ENCODE results near the gene HNRNPH2.

Gene HNRNPH2

DNA sequence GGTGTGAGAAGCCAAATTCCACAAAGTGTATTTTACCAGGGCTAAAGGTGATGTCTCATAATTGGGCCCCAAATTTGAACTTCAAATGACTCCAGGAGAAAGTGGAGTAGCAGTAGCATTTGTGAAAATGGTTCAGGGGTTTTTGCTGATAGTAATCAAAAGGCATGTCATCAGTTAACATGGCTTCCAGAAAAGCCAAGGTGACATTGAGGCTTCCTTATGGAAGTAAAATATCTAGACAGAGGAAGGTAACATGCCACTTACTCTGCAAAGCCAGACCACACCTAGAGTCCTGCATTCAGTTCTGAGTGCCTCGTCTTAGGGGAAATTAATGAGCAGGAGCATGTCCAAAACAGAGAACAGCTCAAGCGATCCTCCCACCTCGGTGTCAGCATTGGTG lies 19.4 kb upstream of the HNRNPH2 start:
- Histone ChIP-seq H3K9me3 (ENCODE audit: control insufficient read depth, low read length) (no peaks in the 10 kb centered on the region), H3K9ac (no peak overlapping the region), H3K4me2 (ENCODE audit: low read length) (no peak overlapping the region), H3K4me1 (peaks cover 2% of the 10 kb centered on the region), H3K27ac (no peak overlapping the region), H3K27me3 (ENCODE audit: control insufficient read depth, insufficient read depth, low read length) (no peaks in the 10 kb centered on the region), H3K4me3 (ENCODE audit: low read depth, low read length) (no peak overlapping the region), H3K36me3 (ENCODE audit: control insufficient read depth, insufficient read depth, low read length) (no peaks in the 10 kb centered on the region), H2AFZ (no peak overlapping the region), H3K79me2 (no peaks in the 10 kb centered on the region)
- TF ChIP-seq, protein P1, sequence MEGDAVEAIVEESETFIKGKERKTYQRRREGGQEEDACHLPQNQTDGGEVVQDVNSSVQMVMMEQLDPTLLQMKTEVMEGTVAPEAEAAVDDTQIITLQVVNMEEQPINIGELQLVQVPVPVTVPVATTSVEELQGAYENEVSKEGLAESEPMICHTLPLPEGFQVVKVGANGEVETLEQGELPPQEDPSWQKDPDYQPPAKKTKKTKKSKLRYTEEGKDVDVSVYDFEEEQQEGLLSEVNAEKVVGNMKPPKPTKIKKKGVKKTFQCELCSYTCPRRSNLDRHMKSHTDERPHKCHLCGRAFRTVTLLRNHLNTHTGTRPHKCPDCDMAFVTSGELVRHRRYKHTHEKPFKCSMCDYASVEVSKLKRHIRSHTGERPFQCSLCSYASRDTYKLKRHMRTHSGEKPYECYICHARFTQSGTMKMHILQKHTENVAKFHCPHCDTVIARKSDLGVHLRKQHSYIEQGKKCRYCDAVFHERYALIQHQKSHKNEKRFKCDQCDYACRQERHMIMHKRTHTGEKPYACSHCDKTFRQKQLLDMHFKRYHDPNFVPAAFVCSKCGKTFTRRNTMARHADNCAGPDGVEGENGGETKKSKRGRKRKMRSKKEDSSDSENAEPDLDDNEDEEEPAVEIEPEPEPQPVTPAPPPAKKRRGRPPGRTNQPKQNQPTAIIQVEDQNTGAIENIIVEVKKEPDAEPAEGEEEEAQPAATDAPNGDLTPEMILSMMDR (IDR thresholded peaks at IDR 0.05) = no peak

DNA sequence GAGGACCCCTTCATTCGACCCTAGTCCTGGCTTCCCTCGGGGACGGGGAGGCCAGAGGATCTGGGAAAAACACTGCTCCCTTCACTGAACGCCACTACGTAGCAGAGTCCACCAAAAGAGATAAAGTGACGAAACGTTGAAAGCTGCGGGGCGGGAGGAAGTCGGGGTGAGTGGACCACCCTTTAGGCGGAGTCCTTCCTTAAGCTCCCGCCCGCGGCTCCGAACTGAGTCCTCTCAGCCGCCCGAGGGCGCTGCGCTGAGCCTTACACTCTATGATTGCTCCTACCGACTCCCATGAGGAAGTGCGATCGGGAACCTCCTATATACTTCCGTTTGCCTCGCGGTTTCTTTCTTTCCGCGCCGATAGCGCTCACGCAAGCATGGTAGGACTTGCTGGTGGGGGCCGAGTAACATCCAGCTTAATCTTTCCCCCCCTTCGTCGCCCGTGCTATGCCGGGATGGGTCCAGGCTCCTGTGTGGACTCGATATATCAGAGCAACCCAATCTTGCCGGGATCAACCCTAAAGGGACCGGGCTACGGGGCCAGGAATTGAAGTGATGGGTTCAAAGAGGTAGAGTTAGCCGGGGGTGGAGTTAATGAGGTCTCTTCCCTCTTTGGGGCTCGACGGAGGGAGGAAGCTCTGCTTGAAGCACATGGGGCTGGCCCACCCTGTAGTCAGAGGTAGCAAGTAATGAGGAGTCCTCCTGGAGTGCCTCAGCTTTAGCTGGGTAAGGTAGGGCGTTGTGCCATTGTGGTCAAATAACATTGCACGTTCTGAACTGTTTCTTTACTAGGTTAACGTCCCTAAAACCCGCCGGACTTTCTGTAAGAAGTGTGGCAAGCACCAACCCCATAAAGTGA lies 17.1 kb upstream of the HNRNPH2 start, which contains the start of gene RPL36A:
Gene RPL36A, plus strand, starts transcription at position 348 of the 862 bp plus-strand sequence. Its CDS starts 33 bp downstream, at position 381.
- H3K36me3 ChIP-seq (ENCODE audit: control insufficient read depth, insufficient read depth, low read length) = no peaks in the 10 kb centered on the region
- peaks cover 2% of the 10 kb centered on the region for H3K4me1 ChIP-seq
- peak within 1 kb of the TSS; percentile 43 for H3K9ac ChIP-seq
- H3K4me2 ChIP-seq (ENCODE audit: low read length) = peak within 1 kb of the TSS; percentile 79
- H3K27me3 ChIP-seq (ENCODE audit: control insufficient read depth, insufficient read depth, low read length) = no peaks in the 10 kb centered on the region
- peak within 1 kb of the TSS; percentile 83 for H3K4me3 ChIP-seq (ENCODE audit: low read depth, low read length)
- H2AFZ ChIP-seq = peak within 1 kb of the TSS; percentile 97
- TF ChIP-seq, protein P1 (IDR thresholded peaks at IDR 0.05) = peak; percentile 62
- no peaks in the 10 kb centered on the region for H3K79me2 ChIP-seq
- H3K9me3 ChIP-seq (ENCODE audit: control insufficient read depth, low read length) = no peaks in the 10 kb centered on the region
- peak within 1 kb of the TSS; percentile 65 for H3K27ac ChIP-seq

DNA sequence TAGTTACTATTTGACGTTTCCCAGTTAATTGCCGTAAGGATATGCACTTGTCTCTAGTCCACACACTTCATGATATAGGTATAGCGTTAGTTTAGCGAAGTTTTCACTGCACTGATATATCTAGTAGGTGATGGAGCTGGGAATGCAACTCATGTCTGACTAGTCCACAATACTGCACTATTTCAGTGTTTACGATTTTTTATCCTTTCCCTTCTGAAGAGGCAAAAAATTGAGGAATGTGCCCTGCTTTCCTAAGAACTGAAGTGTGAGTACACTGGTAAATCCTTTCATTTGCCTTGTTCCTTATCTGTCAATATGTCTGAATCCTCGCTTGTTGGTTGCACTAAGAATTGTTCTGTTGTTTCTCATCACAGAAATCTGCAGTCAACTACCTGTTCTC lies 16.2 kb upstream of the HNRNPH2 start:
- no peak overlapping the region for H3K9ac ChIP-seq
- no peak overlapping the region for H3K27ac ChIP-seq

DNA sequence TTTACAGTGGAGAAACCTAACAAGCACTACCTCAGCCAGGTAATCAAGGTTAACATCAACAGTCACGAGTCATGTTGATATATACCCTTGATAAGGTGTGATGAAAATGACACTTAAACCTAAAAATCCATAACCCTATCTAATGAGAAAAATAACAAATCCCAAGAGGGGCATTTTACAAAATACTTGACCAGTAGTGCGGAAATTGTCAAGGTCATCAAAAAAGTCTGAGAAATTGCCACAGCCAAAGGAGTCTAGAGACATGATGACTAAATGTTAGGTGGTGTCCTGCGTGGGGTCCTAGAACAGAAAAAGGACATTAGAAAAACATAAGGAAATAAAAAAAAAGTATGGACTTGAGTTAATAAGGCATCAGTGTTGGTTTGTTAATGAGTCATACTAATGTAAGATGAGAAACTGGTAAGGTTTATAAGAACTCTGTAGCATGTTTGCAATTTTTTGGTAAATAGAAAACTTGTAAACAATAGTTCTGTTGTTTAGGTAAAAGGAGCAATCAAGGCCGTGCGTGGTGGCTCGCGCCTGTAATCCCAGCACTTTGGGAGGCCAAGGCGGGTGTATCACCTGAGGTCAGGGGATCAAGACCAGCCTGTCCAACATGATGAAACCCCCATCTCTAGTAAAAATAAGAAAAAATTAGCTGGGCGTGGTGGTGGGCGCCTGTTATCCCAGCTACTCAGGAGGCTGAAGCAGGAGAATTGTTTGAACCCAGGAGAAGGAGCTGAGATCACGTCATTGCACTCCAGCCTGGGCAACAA lies 14.3 kb upstream of the HNRNPH2 start:
- Histone ChIP-seq H3K9me3 (ENCODE audit: control insufficient read depth, low read length) (no peaks in the 10 kb centered on the region), H3K4me1 (peaks cover 2% of the 10 kb centered on the region), H3K27ac (no peak overlapping the region), H3K27me3 (ENCODE audit: control insufficient read depth, insufficient read depth, low read length) (no peaks in the 10 kb centered on the region), H3K9ac (no peak overlapping the region), H3K4me3 (ENCODE audit: low read depth, low read length) (no peak overlapping the region), H2AFZ (no peak overlapping the region), H3K36me3 (ENCODE audit: control insufficient read depth, insufficient read depth, low read length) (no peaks in the 10 kb centered on the region), H3K4me2 (ENCODE audit: low read length) (no peak overlapping the region), H3K79me2 (no peaks in the 10 kb centered on the region)
- TF ChIP-seq, protein P1 (IDR thresholded peaks at IDR 0.05) = no peak

More for the DNA sequence above, 16.2 kb upstream of the HNRNPH2 start:
- Histone ChIP-seq H3K4me3 (ENCODE audit: low read depth, low read length) (peak overlapping the region; percentile 83), H3K4me2 (ENCODE audit: low read length) (peak overlapping the region; percentile 79), H3K36me3 (ENCODE audit: control insufficient read depth, insufficient read depth, low read length) (no peaks in the 10 kb centered on the region), H3K4me1 (peaks cover 2% of the 10 kb centered on the region), H3K9me3 (ENCODE audit: control insufficient read depth, low read length) (no peaks in the 10 kb centered on the region), H2AFZ (no peak overlapping the region), H3K27me3 (ENCODE audit: control insufficient read depth, insufficient read depth, low read length) (no peaks in the 10 kb centered on the region), H3K79me2 (no peaks in the 10 kb centered on the region)
- TF ChIP-seq, protein P1 (IDR thresholded peaks at IDR 0.05) = no peak
